Esophagus squamous epithelium (tissue), 5 donors: Measurements from ENCODE around the gene GSG1L. TPM values are rescaled to one million over a fixed set of nuclear protein-coding genes. Genes with fewer than 3 reads are reported as not detected.
A peak's percentile ranks its signal among the peaks of the same experiment; 100 is the strongest.

Source experiments
- DNase-seq: peaks from one replicate; lab custom pipeline; 2025; lab: John Stamatoyannopoulos, UW
- H3K27ac ChIP-seq, 4 donors: fragments of 200-600 bp; sonication (generic); one replicate each; pipeline ENCODE4 v1.5.1; 2016 to 2019; ENCODE audit warnings: mild to moderate bottlenecking in 1 of 4
- H3K27me3 ChIP-seq, 4 donors: fragments of 200-600 bp; sonication (generic); 1 replicate in 3 of 4; 2 replicates in 1 of 4; pipeline versions ENCODE4 v1.5.1 to v1.6.0; 2017 to 2021; ENCODE audit warnings: antibody characterized with exemption in 1 of 4
- H3K36me3 ChIP-seq, 3 donors: fragments of 200-600 bp; sonication (generic); one replicate each; pipeline ENCODE4 v1.5.1; 2016 to 2019
- H3K4me1 ChIP-seq, 3 donors: fragments of 200-600 bp; sonication (generic); one replicate each; pipeline ENCODE4 v1.5.1; 2017 to 2019
- H3K4me3 ChIP-seq, 4 donors: fragments of 200-600 bp; sonication (generic); 1 replicate in 3 of 4; 2 replicates in 1 of 4; pipeline ENCODE4 v1.5.1; 2016 to 2019; ENCODE audit warnings: mild to moderate bottlenecking in 2 of 4, moderate library complexity in 1 of 4
- H3K9me3 ChIP-seq, 3 donors: fragments of 200-600 bp; sonication (generic); one replicate each; pipeline ENCODE4 v1.5.1; 2016 to 2019
- POLR2A ChIP-seq, 4 donors: fragments of 450-650 bp; IDR thresholded peaks; one replicate each; pipeline ENCODE4 v1.6.1; 2017; ENCODE audit warnings: antibody characterized with exemption in 4 of 4, mild to moderate bottlenecking in 4 of 4, moderate library complexity in 3 of 4
- WGBS, 2 donors: methylation state at CpG; one replicate each; pipeline ENCODE4 v1.1.5; 2018; 5-methylcytosine and 5-hydroxymethylcytosine counted together
- intact Hi-C: fragments of 100-400 bp; cut with DNase I; formaldehyde crosslinking; loops from one replicate; pipeline ENCODE4 v1.15.0; 2022
- total RNA-seq, 4 donors: library from RNA; depleted of rRNA; stranded (reverse); fragments of >200 nt; gene quantifications; one replicate each; pipeline ENCODE4 v1.1.0, GENCODE V29; 2016
- TF ChIP-seq, protein P1 (sequence below), 6 experiments: fragments of 450-650 bp in 4 of 6; fragments of 200-600 bp in 2 of 6; sonication (generic) in 2 of 6; IDR thresholded peaks; one replicate each; pipeline ENCODE4 v1.5.1; 2016 to 2019; ENCODE audit warnings: antibody characterized with exemption in 6 of 6, mild to moderate bottlenecking in 4 of 6, moderate library complexity in 4 of 6
- donor health status: DM: yes; HTN: yes; CAD: no.

Gene GSG1L
- total RNA-seq, 4 donors from 2014 or later: under 0.01 to 0.21 TPM; not detected in 2

DNA sequence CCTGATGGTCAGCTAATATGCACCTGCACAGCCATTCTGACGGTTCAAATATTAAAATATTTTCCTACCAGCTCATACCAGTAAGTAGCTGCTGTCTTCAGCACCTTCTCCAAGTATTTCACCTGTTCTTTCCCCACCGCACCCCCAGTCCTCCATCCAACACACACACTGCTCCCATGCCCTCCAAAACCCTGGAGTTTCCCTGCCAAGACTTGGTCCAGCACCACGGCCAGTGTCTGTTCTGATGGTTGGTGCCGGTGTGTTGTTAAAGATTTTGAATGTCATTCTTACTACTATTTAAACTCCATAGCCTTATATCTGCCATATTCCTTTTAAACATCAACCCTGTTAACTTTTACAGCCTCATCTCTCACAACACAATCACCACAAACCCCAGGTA lies 142.4 kb downstream of the GSG1L start:
- Histone ChIP-seq H3K36me3 (no peaks in the 10 kb centered on the region), H3K4me1 (peaks cover 0 to 11% (median 0%) of the 10 kb centered on the region in 3 donors), H3K9me3 (no peaks in the 10 kb centered on the region), H3K4me3 (no peak overlapping the region), H3K27me3 (peaks cover 0 to 43% (median 0%) of the 10 kb centered on the region in 4 donors), H3K27ac (no peak overlapping the region)
- no peak for DNase-seq
- no peak for TF ChIP-seq POLR2A (IDR thresholded peaks at IDR 0.05)
- intact Hi-C loops: no loop called here
- WGBS, 2 donors: 48 to 52% methylated on average over 4 of the region's 4 CpGs

DNA sequence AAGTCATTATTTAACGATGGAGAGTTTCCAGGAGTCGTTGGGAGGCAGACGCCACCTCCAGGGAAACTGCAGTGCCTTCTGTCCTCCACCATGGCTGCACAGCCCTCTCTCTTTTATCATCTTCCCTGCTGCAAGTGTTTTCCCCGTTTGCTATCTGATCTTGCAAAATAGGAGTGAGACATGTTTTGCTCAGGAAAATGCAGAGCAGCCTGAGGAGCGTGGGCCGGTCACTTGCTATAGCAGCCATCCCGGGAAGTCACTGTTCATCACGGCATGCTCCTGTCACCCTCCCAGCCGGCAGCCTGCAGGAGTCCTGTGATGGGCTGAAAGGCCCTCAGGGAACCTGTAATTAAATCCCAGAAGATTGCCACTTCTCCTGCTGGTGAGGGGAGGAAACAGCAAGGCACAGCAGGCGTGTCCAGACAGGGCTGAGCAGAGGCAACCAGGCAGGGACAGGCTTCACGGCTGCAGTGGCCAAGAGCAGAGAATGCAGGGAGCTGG lies 143.1 kb downstream of the GSG1L start:
- DNase-seq: no peak
- H3K36me3 ChIP-seq: no peaks in the 10 kb centered on the region
- TF ChIP-seq, protein P1, sequence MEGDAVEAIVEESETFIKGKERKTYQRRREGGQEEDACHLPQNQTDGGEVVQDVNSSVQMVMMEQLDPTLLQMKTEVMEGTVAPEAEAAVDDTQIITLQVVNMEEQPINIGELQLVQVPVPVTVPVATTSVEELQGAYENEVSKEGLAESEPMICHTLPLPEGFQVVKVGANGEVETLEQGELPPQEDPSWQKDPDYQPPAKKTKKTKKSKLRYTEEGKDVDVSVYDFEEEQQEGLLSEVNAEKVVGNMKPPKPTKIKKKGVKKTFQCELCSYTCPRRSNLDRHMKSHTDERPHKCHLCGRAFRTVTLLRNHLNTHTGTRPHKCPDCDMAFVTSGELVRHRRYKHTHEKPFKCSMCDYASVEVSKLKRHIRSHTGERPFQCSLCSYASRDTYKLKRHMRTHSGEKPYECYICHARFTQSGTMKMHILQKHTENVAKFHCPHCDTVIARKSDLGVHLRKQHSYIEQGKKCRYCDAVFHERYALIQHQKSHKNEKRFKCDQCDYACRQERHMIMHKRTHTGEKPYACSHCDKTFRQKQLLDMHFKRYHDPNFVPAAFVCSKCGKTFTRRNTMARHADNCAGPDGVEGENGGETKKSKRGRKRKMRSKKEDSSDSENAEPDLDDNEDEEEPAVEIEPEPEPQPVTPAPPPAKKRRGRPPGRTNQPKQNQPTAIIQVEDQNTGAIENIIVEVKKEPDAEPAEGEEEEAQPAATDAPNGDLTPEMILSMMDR (IDR thresholded peaks at IDR 0.05): peak in 4 of 6 experiments; percentile 27 to 59 (median 42)
- no peak for TF ChIP-seq POLR2A (IDR thresholded peaks at IDR 0.05)
- intact Hi-C loops: no loop called here
- 1 to 19% methylated on average over 6 to 8 of the region's 11 CpGs for WGBS, 2 donors
- H3K27ac ChIP-seq: no peak overlapping the region
- H3K4me1 ChIP-seq: peaks cover 0 to 17% (median 0%) of the 10 kb centered on the region in 3 donors
- no peaks in the 10 kb centered on the region for H3K9me3 ChIP-seq
- H3K4me3 ChIP-seq: no peak overlapping the region
- H3K27me3 ChIP-seq: peaks cover 0 to 49% (median 0%) of the 10 kb centered on the region in 4 donors

DNA sequence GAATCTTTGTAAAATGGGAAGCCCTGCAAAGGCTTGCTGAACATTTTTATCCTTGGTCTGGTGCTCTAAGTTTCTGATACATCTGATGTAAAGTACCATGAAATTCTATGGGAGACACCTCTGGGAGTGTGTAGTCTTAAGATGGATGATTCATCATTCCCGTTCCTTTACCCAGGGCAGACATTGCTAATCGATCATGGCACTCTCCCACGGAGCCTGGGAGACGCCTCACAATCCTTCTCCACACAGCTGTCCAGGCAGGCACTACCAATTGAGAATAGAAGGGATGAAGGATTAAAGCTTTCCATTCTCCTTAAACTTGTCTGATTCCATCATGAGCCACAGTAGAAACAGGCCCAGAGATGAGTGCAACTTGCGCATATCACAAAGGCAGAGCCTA lies 144.8 kb downstream of the GSG1L start:
- intact Hi-C loops: no loop called here
- peaks cover 0 to 57% (median 0%) of the 10 kb centered on the region in 4 donors for H3K27me3 ChIP-seq

GRCh38 chr16:27917949-27918348 lies 145.6 kb downstream of the GSG1L start:
- Histone ChIP-seq H3K9me3 (no peaks in the 10 kb centered on the region), H3K4me1 (peaks cover 0 to 18% (median 0%) of the 10 kb centered on the region in 3 donors), H3K36me3 (no peaks in the 10 kb centered on the region), H3K27ac (no peak overlapping the region), H3K4me3 (no peak overlapping the region), H3K27me3 (peaks cover 0 to 53% (median 0%) of the 10 kb centered on the region in 4 donors)
- no peak for TF ChIP-seq POLR2A (IDR thresholded peaks at IDR 0.05)
- TF ChIP-seq, protein P1 (IDR thresholded peaks at IDR 0.05): no peak
- intact Hi-C loops: no loop called here
- no peak for DNase-seq
- 50 to 80% methylated on average over 1 of the region's 1 CpG for WGBS, 2 donors

More for the DNA sequence above, 144.8 kb downstream of the GSG1L start:
- no peak for TF ChIP-seq POLR2A (IDR thresholded peaks at IDR 0.05)
- TF ChIP-seq, protein P1 (IDR thresholded peaks at IDR 0.05): no peak
- Histone ChIP-seq H3K9me3 (no peaks in the 10 kb centered on the region), H3K4me3 (no peak overlapping the region), H3K27ac (no peak overlapping the region), H3K36me3 (no peaks in the 10 kb centered on the region), H3K4me1 (peaks cover 0 to 18% (median 0%) of the 10 kb centered on the region in 3 donors)
- 30 to 42% methylated on average over 5 of the region's 5 CpGs for WGBS, 2 donors
- no peak for DNase-seq

DNA sequence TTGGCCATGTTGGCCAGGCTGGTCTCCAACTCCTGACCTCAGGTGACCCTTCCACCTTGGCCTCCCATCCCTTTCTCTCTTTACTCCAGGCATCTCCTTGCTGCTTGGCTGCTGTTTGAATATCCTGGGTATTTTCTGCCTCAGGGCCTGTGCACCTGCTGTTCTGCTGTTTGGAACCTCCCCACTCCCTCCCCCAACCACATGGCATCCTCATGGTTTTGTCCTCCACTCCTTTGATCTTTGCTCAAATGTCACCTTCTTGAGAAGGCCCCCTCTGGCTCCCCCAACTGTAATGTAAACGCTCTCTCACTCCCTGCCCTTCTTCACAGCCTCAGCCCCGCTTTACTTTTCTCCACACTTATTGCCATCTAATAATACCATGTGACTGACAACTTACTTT lies 152.0 kb downstream of the GSG1L start:
- TF ChIP-seq POLR2A (IDR thresholded peaks at IDR 0.05): no peak
- TF ChIP-seq, protein P1 (IDR thresholded peaks at IDR 0.05): no peak
- 56 to 57% methylated on average over 2 of the region's 2 CpGs for WGBS, 2 donors

More for the DNA sequence above, 152.0 kb downstream of the GSG1L start:
- no peak overlapping the region for H3K4me3 ChIP-seq
- DNase-seq: no peak
- peaks cover 0 to 7% (median 0%) of the 10 kb centered on the region in 3 donors for H3K4me1 ChIP-seq
- no peaks in the 10 kb centered on the region for H3K9me3 ChIP-seq
- H3K27ac ChIP-seq: no peak overlapping the region
- peaks cover 0 to 17% (median 0%) of the 10 kb centered on the region in 4 donors for H3K27me3 ChIP-seq
- intact Hi-C loops: no loop called here
- no peaks in the 10 kb centered on the region for H3K36me3 ChIP-seq
